ENCODE measurements around the gene GPR15LG. TPM values are rescaled to one million over a fixed set of nuclear protein-coding genes. Genes with fewer than 3 reads are reported as not detected.

GPR15LG gene
- not detected in 2 replicates for total RNA-seq

DNA sequence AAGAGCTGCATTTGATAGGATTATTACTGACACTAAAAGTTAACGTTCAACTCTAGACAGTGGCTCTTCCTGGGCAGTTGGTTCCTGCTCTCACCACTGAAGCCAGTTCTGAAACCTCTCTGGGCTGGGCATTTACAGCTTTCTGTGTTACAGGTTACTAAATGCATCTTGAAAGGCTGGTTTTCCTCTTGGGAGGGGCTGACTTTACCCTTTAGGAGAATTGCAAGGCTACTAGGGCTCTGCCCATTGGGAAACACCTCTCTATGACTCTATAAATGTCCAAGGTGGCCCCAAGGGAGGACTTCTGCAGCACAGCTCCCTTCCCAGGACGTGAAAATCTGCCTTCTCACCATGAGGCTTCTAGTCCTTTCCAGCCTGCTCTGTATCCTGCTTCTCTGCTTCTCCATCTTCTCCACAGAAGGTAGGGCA is at the start of gene GPR15LG:
Gene GPR15LG (plus strand): TSS at position 301 of the 429 bp plus-strand sequence. CDS start 51 bp downstream, at position 352.

DNA sequence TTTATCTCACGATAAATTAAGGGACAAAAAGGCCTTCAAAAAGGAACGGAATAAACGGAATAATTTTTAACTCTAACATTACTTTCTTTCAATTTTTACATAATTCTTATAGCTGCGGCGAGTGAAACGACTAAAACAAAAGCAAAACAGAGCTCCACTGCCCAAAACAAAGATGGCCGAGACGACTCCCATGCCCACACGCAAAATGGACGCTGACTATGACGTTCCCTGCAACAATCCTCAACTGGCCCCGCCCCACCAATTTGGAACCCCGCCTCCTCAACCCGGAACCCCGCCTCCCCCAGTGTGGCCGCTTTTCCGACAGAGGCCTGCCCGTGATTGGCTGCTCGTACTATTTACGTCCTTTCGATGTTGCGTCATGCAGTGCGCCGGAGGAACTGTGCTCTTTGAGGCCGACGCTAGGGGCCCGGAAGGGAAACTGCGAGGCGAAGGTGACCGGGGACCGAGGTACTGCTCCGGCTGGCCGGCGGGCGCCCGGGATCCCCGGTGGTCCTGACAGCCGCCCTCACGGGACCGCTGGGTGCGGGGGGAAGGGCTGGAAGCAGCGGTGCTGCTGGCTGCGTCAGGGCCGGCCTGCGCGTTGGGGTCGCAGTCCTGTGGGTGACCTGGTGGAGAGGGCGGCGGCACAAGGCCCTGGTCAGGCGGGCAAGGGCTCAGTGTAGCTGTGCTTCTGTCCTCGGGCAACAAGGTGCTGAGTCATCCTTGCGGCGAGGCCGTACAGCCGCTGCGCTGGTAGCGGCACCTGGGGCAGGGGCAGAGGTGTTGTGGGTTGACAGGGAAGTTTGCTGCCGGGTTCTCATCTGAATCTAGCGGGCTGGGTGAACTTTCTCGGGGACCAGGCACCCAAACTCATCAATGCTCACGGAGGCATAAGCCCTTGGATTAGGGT is 34.2 kb upstream of the GPR15LG start, which contains the start of gene GHITM:
Gene GHITM (plus strand): TSS at position 384 of the 910 bp plus-strand sequence. CDS start 1,992 bp downstream, outside the sequence.

DNA sequence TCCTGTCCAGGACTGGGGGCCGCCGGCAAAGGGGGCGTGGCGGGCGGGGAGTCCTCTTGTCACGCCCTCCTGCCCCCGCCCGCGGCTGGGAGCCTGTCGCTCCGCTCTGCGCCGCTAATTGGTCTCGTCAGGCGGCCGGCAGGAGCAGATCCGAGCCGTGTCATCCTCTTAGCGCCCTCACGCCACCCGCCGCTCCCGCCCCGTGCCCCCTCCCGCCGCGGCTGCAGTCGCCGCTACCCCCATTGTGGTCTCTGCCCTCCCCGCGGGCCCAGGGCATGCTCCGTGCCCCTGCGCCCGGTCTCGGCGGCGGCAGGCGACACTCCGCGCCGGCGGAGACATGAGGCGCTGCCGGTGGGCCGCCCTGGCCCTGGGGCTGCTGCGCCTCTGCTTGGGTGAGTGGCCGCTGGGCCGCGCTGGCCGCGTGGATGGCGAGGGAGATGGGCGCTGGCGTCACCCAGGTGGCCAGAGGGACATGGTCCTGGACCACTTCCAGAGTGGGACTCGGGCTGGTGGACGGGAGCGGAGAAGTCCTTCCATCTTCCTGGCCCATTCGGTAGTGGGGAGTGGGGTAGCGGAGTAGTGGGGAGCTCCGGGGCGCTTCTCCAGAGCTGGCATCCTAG is 20.9 kb downstream of the GPR15LG start, which contains the start of gene CDHR1:
Gene CDHR1 (plus strand): TSS at position 114 of the 620 bp plus-strand sequence. CDS start 224 bp downstream, at position 338.

DNA sequence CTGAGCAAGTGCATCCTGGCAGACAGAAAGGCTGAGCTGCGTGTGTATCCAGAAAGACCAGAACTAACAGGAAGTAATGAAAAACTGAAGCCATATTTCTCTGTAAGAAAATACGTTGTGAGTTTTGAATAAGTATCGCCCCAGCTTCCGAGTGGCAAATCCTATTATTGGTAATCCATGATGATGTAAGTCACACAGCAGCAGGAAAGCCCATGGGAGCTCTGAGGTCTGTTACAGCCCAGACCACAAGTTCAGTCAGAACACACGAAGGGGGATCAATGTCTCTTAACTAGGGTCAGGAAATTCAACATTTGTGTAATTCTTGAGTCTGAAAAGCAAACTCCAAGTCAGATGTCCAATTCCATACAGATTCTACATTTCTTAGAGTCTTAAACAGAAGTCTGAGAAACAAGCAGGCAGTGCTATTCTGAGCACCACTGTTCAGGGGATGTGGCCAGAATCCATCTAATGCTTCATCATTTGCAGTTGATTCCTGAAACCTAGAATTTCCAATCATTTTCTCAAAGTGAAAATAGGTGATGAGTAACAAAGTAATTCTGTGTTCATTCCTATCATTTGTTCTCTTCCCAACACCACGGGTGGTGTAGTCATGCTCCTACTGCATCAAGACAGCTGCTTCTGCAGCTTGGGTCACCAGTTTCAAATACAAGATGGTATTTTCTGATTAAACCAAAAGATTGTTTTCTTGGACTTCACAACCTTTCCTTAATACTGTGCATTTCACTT is 52.0 kb downstream of the GPR15LG start, which contains the start of gene LRIT2:
Gene LRIT2 (minus strand): TSS at position 118 of the 747 bp plus-strand sequence. CDS start 24 bp downstream, at position 94.

Other genes with a start within 250 kb of the GPR15LG start
- gene GHITM, start 34.3 kb upstream of the GPR15LG start, total RNA-seq, result 190 and 196 TPM in 2 replicates
- not detected in 2 replicates for gene CDHR1, start 20.7 kb downstream of the GPR15LG start, total RNA-seq
- gene LRIT2, start 51.7 kb downstream of the GPR15LG start, total RNA-seq, result not detected in 2 replicates
- not detected in 2 replicates for gene LRIT1, start 67.7 kb downstream of the GPR15LG start, total RNA-seq
- not detected in 2 replicates for gene RGR, start 71.3 kb downstream of the GPR15LG start, total RNA-seq
- gene CCSER2, start 154.8 kb downstream of the GPR15LG start, total RNA-seq, result 18.4 and 65.9 TPM in 2 replicates

Measured in aortic smooth muscle cell (primary cell).